Right atrium auricular region (tissue), 2 donors: ENCODE data around the gene PERM1. TPM values are rescaled to one million over a fixed set of nuclear protein-coding genes. Genes with fewer than 3 reads are reported as not detected.

ENCODE experiments used
- DNase-seq: peaks from one replicate; pipeline ENCODE4 v3.0.0-alpha.2; 2019; ENCODE audit warnings: low spot score
- H3K27ac ChIP-seq, 2 donors: fragments of 200-600 bp; sonication (generic); 1 replicate in 1 of 2; 2 replicates in 1 of 2; pipeline ENCODE4 v1.5.1; 2016 to 2019
- H3K27me3 ChIP-seq, 2 donors: fragments of 200-600 bp; sonication (generic); one replicate each; pipeline versions ENCODE4 v1.5.1 to v1.6.0; 2017 to 2019
- H3K36me3 ChIP-seq: fragments of 200-600 bp; sonication (generic); one replicate; pipeline ENCODE4 v1.5.1; 2016
- H3K4me1 ChIP-seq, 2 donors: fragments of 200-600 bp; sonication (generic); one replicate each; pipeline versions ENCODE4 v1.5.1 to v1.6.0; 2017 to 2019
- H3K4me3 ChIP-seq, 2 donors: fragments of 200-600 bp; sonication (generic); 1 replicate in 1 of 2; 2 replicates in 1 of 2; pipeline ENCODE4 v1.5.1; 2017 to 2019; ENCODE audit warnings: mild to moderate bottlenecking in 1 of 2, moderate library complexity in 1 of 2
- H3K9me3 ChIP-seq, 2 donors: fragments of 200-600 bp; sonication (generic); one replicate each; pipeline ENCODE4 v1.5.1; 2019
- total RNA-seq, 2 donors: library from RNA; depleted of rRNA; stranded (reverse); fragments of >200 nt; gene quantifications; one replicate each; pipeline ENCODE4 v1.1.0, GENCODE V29; 2016
- TF ChIP-seq, protein P1 (sequence below), 2 donors: fragments of 200-600 bp; sonication (generic); IDR thresholded peaks; one replicate each; pipeline ENCODE4 v1.5.1; 2019; ENCODE audit warnings: antibody characterized with exemption in 2 of 2

PERM1 gene
- total RNA-seq, 2 donors from 2014 or later = 22.0 to 61.8 TPM

GRCh38 chr1:975365-975764 is 6.5 kb downstream of the PERM1 start:
- H3K36me3 ChIP-seq = peaks cover 15% of the 10 kb centered on the region
- peaks cover 4 to 10% of the 10 kb centered on the region in 2 donors for H3K27me3 ChIP-seq
- H3K27ac ChIP-seq = peak overlapping the region in 1 of 2 donors; percentile 52
- TF ChIP-seq, protein P1, sequence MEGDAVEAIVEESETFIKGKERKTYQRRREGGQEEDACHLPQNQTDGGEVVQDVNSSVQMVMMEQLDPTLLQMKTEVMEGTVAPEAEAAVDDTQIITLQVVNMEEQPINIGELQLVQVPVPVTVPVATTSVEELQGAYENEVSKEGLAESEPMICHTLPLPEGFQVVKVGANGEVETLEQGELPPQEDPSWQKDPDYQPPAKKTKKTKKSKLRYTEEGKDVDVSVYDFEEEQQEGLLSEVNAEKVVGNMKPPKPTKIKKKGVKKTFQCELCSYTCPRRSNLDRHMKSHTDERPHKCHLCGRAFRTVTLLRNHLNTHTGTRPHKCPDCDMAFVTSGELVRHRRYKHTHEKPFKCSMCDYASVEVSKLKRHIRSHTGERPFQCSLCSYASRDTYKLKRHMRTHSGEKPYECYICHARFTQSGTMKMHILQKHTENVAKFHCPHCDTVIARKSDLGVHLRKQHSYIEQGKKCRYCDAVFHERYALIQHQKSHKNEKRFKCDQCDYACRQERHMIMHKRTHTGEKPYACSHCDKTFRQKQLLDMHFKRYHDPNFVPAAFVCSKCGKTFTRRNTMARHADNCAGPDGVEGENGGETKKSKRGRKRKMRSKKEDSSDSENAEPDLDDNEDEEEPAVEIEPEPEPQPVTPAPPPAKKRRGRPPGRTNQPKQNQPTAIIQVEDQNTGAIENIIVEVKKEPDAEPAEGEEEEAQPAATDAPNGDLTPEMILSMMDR (IDR thresholded peaks at IDR 0.05) = no peak
- peaks cover 0 to 34% of the 10 kb centered on the region in 2 donors for H3K4me1 ChIP-seq
- DNase-seq = no peak
- no peaks in the 10 kb centered on the region for H3K9me3 ChIP-seq
- no peak overlapping the region for H3K4me3 ChIP-seq

DNA sequence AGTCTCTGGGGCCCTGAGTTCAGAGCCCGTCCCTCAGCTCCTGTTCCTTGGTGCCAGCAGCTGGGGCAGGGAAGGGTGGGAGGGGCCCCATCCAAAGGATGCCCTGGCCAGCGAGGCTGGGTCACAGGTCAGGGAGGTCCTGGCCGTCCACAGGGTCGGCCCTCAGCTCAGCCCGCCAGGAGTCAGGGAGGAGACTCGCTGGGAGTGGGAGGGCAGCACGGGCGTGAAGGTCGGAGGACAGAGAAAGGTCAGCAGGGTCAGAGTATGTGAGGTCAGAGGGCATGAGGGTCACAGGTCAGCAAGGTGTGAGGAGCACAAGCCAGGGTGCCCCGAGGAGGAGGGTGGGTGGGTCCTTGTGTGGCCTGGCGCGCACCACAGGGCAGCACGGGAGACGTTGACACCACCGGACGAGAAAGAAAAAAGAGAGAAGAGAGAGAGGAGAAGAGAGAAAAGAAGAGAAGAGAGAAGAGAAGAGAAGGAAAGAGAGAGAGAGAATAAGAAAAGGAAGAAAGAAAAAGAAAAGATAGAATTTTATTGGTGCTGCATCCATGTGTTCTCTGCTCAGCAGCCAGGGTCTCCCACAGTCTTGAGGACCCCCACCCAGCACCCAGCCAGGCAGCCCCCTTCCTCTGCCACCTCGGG is 7.1 kb downstream of the PERM1 start:
- peaks cover 4 to 14% of the 10 kb centered on the region in 2 donors for H3K27me3 ChIP-seq
- no peak for DNase-seq
- H3K4me3 ChIP-seq = no peak overlapping the region
- no peaks in the 10 kb centered on the region for H3K9me3 ChIP-seq
- peak overlapping the region in 1 of 2 donors; percentile 52 for H3K27ac ChIP-seq
- H3K36me3 ChIP-seq = peaks cover 15% of the 10 kb centered on the region
- TF ChIP-seq, protein P1 (IDR thresholded peaks at IDR 0.05) = no peak
- peaks cover 0 to 29% of the 10 kb centered on the region in 2 donors for H3K4me1 ChIP-seq

DNA sequence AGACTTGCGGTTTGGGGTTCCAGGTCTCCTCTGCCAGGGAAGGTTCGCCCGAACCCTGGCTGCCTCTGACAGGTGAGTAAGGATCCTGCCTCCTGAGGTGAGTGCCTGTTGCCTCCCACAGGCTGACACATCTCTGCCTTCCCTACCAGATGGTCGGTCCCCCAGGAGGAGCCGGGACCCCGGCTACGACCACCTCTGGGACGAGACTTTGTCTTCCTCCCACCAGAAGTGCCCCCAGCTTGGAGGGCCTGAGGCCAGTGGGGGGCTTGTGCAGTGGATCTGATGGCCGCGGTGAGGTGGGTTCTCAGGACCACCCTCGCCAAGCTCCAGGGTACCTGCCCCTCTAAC is 7.6 kb downstream of the PERM1 start:
- H3K9me3 ChIP-seq = no peaks in the 10 kb centered on the region
- H3K4me1 ChIP-seq = peaks cover 0 to 23% of the 10 kb centered on the region in 2 donors
- peaks cover 10% of the 10 kb centered on the region for H3K36me3 ChIP-seq
- no peak for DNase-seq
- TF ChIP-seq, protein P1 (IDR thresholded peaks at IDR 0.05) = no peak
- H3K27ac ChIP-seq = no peak overlapping the region
- H3K4me3 ChIP-seq = no peak overlapping the region
- H3K27me3 ChIP-seq = peaks cover 4 to 14% of the 10 kb centered on the region in 2 donors

DNA sequence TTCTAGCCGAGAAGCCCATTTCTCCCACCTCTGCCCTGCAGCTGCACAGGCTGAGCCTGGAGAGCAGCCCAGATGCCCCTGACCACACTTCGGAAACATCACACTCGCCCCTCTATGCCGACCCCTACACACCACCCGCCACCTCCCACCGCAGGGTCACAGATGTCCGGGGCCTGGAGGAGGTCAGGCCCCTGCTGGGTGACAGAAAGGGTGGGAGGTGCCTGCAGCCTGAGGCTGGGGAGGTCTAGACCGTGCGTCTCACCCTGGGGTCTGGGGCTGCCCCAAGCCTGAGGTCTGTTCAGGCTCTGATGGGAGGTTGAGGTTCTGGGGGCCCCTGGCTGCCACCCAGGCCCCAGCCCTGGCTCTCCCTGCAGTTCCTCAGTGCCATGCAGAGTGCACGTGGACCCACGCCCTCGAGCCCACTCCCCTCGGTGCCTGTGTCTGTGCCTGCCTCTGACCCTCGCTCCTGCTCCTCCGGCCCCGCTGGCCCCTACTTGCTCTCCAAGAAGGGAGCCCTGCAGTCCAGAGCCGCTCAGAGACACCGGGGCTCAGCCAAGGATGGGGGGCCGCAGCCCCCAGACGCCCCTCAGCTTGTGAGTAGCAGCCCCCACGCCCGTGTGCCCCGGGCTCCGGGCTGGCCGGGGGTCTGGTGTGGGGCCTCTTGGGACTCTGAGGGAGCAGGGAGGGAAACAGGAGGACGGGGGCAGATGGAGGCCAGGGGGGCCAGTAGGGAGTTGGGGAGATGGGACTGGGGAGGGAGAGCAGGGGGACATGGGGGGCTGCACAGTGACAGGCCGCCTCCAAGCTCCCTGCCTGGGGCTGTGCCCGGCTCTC is 8.2 kb downstream of the PERM1 start:
- Histone ChIP-seq H3K4me1 (peaks cover 0 to 17% of the 10 kb centered on the region in 2 donors), H3K4me3 (no peak overlapping the region), H3K9me3 (no peaks in the 10 kb centered on the region), H3K27ac (no peak overlapping the region), H3K27me3 (peaks cover 4 to 14% of the 10 kb centered on the region in 2 donors), H3K36me3 (peaks cover 4% of the 10 kb centered on the region)
- TF ChIP-seq, protein P1 (IDR thresholded peaks at IDR 0.05) = no peak
- no peak for DNase-seq

DNA sequence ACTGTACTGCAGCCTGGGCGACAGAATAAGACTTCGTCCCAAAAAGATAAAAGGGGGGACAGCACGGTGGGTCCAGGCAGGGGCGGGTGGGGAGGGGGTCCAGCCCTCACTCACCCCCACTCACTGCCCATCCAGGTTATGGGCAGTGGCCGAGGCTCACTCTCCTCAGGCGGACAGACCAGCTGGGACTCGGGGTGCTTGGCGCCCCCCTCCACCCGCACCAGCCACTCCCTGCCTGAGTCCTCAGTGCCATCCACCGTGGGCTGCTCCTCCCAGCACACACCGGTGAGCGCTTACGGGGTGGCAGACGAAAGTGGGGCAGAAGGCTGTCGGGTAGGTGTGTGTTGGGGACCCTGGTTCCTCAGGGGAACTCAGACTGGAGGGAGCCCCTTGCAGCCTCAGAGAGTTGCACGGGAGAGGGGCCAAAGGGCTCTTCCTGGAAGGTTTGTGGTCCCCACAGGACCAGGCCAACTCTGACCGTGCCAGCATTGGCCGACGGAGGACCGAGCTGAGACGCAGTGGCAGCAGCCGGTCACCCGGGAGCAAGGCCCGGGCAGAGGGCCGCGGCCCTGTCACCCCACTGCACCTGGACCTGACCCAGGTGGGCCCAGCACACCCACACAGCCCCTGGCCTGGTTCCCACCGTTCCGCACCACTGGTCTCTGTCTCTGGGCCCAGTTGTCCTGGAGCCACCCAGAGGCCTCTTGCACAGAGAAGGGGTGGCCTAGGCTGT is 9.0 kb downstream of the PERM1 start:
- H3K4me3 ChIP-seq = no peak overlapping the region
- no peak overlapping the region for H3K27ac ChIP-seq
- no peaks in the 10 kb centered on the region for H3K36me3 ChIP-seq
- DNase-seq = no peak
- H3K27me3 ChIP-seq = peaks cover 4 to 14% of the 10 kb centered on the region in 2 donors
- H3K9me3 ChIP-seq = no peaks in the 10 kb centered on the region
- TF ChIP-seq, protein P1 (IDR thresholded peaks at IDR 0.05) = no peak
- H3K4me1 ChIP-seq = peaks cover 0 to 9% of the 10 kb centered on the region in 2 donors
